ENCODE measurements around the gene RING1.

RING1 gene

GRCh38 chr6:33193619-33194018 is 14.7 kb upstream of the RING1 start:
- H3K27me3 ChIP-seq (ENCODE audit: insufficient read depth, poor library complexity, severe bottlenecking), result peaks cover 19% of the 10 kb centered on the region
- no peak overlapping the region for H3K4me3 ChIP-seq (replicated peaks; ENCODE audit: insufficient read depth, low read length)
- no peak for DNase-seq (ENCODE audit: low read depth in 1 of 2, low spot score in 1 of 2)
- no peak overlapping the region for H3K27ac ChIP-seq (replicated peaks)
- TF ChIP-seq GABPA (IDR thresholded peaks at IDR 0.05; ENCODE audit: low read depth), result no peak
- TF ChIP-seq, protein P1, sequence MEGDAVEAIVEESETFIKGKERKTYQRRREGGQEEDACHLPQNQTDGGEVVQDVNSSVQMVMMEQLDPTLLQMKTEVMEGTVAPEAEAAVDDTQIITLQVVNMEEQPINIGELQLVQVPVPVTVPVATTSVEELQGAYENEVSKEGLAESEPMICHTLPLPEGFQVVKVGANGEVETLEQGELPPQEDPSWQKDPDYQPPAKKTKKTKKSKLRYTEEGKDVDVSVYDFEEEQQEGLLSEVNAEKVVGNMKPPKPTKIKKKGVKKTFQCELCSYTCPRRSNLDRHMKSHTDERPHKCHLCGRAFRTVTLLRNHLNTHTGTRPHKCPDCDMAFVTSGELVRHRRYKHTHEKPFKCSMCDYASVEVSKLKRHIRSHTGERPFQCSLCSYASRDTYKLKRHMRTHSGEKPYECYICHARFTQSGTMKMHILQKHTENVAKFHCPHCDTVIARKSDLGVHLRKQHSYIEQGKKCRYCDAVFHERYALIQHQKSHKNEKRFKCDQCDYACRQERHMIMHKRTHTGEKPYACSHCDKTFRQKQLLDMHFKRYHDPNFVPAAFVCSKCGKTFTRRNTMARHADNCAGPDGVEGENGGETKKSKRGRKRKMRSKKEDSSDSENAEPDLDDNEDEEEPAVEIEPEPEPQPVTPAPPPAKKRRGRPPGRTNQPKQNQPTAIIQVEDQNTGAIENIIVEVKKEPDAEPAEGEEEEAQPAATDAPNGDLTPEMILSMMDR (IDR thresholded peaks at IDR 0.05; ENCODE audit: insufficient read depth, low read length), result no peak
- TF ChIP-seq POLR2AphosphoS5 (IDR thresholded peaks at IDR 0.05; ENCODE audit: low read depth), result no peak; the same call in 1 of the 2 replicates
- no peak for TF ChIP-seq SPI1 (IDR thresholded peaks at IDR 0.05; ENCODE audit: borderline replicate concordance, low read depth)
- TF ChIP-seq REST (IDR thresholded peaks at IDR 0.05; ENCODE audit: insufficient replicate concordance, low read depth), result no peak

GRCh38 chr6:33194431-33194979 is 13.8 kb upstream of the RING1 start:
- no peak for DNase-seq (ENCODE audit: low read depth in 1 of 2, low spot score in 1 of 2)
- Histone ChIP-seq H3K4me3 (replicated peaks; ENCODE audit: insufficient read depth, low read length) (no peak overlapping the region), H3K27me3 (ENCODE audit: insufficient read depth, poor library complexity, severe bottlenecking) (peaks cover 19% of the 10 kb centered on the region), H3K27ac (replicated peaks) (no peak overlapping the region)
- TF ChIP-seq POLR2AphosphoS5 (IDR thresholded peaks at IDR 0.05; ENCODE audit: low read depth) (no peak), REST (IDR thresholded peaks at IDR 0.05; ENCODE audit: insufficient replicate concordance, low read depth) (no peak), GABPA (IDR thresholded peaks at IDR 0.05; ENCODE audit: low read depth) (no peak), SPI1 (IDR thresholded peaks at IDR 0.05; ENCODE audit: borderline replicate concordance, low read depth) (no peak)
- TF ChIP-seq, protein P1 (IDR thresholded peaks at IDR 0.05; ENCODE audit: insufficient read depth, low read length), result no peak

DNA sequence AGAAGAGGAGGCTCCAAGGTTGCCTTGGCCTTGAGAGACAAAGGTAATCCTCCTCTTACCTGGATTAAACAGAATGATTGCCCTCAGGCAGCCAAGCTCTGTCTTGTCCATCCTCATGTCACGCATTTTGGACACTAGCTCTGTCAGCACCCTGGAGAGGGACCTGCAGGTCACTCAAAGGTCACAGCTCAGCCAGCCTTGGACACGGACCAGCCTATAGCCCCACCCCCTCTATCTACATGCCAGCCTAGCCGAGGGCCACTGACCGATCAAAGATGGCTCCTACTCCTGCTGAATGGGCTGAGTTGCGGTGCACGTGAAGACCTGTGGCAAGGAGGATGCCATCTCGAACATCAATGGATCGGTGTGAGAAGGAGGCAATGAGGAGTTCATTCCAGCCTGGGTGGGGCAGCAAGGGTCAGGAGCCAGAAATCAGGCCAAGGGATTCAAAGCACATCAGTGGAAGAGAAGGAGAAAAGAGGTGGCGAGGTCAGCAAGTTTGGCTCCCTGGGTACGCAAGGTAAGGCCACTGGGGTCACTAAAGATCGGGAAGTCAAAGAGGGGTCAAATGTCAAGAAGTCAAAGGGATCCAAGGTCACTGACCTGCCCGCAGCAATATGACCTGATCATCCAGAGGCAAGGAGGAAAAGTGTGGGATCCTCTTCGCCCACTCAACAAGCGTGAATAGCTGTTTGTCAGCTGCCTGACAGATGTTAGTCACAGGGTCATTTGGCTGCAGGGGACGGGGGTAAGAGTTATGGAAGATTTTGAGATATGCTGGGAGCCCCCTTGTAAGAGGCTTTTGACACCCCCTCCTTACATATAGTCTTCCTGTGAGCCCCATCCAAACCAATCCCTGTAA is 12.8 kb upstream of the RING1 start:
- TF ChIP-seq POLR2AphosphoS5 (IDR thresholded peaks at IDR 0.05; ENCODE audit: low read depth) (no peak), SPI1 (IDR thresholded peaks at IDR 0.05; ENCODE audit: borderline replicate concordance, low read depth) (no peak), REST (IDR thresholded peaks at IDR 0.05; ENCODE audit: insufficient replicate concordance, low read depth) (peak; percentile 79)
- Histone ChIP-seq H3K4me3 (replicated peaks; ENCODE audit: insufficient read depth, low read length) (no peak overlapping the region), H3K27me3 (ENCODE audit: insufficient read depth, poor library complexity, severe bottlenecking) (peaks cover 19% of the 10 kb centered on the region), H3K27ac (replicated peaks) (no peak overlapping the region)
- no peak for DNase-seq (ENCODE audit: low read depth in 1 of 2, low spot score in 1 of 2)

Data from HL-60 (cell line).